K562 (cell line): ENCODE measurements around the gene CMTM8. TPM values are rescaled to one million over a fixed set of nuclear protein-coding genes. Genes with fewer than 3 reads are reported as not detected.

Source experiments
- ATAC-seq: fragments of 200-7000 bp; cut with Tn5 transposase; 3 replicates; pipeline ENCODE4 v1.9.1; 2020; ENCODE audit warnings: moderate library complexity
- BruUV-seq: library from RNA; stranded (reverse); fragments of 400-500 nt; replicated peaks from 2 replicates; lab custom pipeline; 2021; lab: Mats Ljungman, UMichigan
- CTCF ChIA-PET: fragments of 300-600 bp; formaldehyde crosslinking; extraction: SDS; loops from one replicate; lab custom pipeline; 2021; ENCODE audit warnings: low intra/inter-chr PET ratio; lab: Yijun Ruan, JAX
- POLR2A ChIA-PET: fragments of 300-600, 350-650 bp; sonication (Branson Sonifier 250); formaldehyde crosslinking; extraction: SDS; loops from one replicate; lab custom pipeline; 2021; ENCODE audit warnings: antibody characterized with exemption, inconsistent platforms; lab: Yijun Ruan, JAX
- DNase-seq, 4 experiments: peaks; one replicate each; pipeline versions ENCODE4 v3.0.0 to v3.0.0-alpha.2; 2011 to 2018; ENCODE audit warnings: low spot score in 3 of 4, mixed read lengths in 3 of 4; ENCODE audit errors: extremely low read depth in 1 of 4
- FAIRE-seq: peaks from 2 replicates; lab custom pipeline; 2011; peaks lifted over from hg19 to GRCh38; lab: Jason Lieb, UNC
- H2AFZ ChIP-seq: 2 replicates; pipeline ENCODE4 v1.6.0; 2011; ENCODE audit warnings: low read depth, low read length, control low read depth, inconsistent platforms
- H3K27ac ChIP-seq: fragments of 200-600 bp; 3 replicates; pipeline ENCODE4 v1.8.0; 2011; ENCODE audit warnings: low read depth, mild to moderate bottlenecking, control low read depth, inconsistent platforms, low read length, moderate library complexity, mixed read lengths; ENCODE audit errors: extremely low read depth
- H3K27me3 ChIP-seq, 2 experiments: fragments of 300-600 bp in 1 of 2; 2 replicates in 1 of 2; 3 replicates in 1 of 2; pipeline versions ENCODE4 v1.6.0 to v1.8.0; 2011; ENCODE audit warnings: inconsistent platforms in 2 of 2, low read length in 2 of 2, mild to moderate bottlenecking in 1 of 2, mixed read lengths in 1 of 2, moderate library complexity in 1 of 2; ENCODE audit not compliant: control insufficient read depth in 2 of 2, insufficient read depth in 2 of 2
- H3K36me3 ChIP-seq: fragments of 300-600 bp; 3 replicates; pipeline ENCODE4 v1.8.0; 2011; ENCODE audit warnings: mild to moderate bottlenecking, low read length, inconsistent platforms; ENCODE audit not compliant: control insufficient read depth, insufficient read depth
- H3K4me1 ChIP-seq, 2 experiments: fragments of 200-600 bp in 1 of 2; replicated peaks in 1 of 2; 2 replicates in 1 of 2; 3 replicates in 1 of 2; pipeline versions ENCODE4 v1.5.1 to v1.8.0; 2011; ENCODE audit warnings: inconsistent platforms in 2 of 2, low read length in 2 of 2, mild to moderate bottlenecking in 1 of 2, mixed read lengths in 1 of 2, moderate library complexity in 1 of 2; ENCODE audit not compliant: control insufficient read depth in 2 of 2, insufficient read depth in 2 of 2
- H3K4me2 ChIP-seq: 2 replicates; pipeline ENCODE4 v1.6.1; 2011; ENCODE audit warnings: low read length, control low read depth, inconsistent platforms, mixed read lengths; ENCODE audit not compliant: insufficient read depth
- H3K4me3 ChIP-seq: fragments of 200-600 bp; sonication (generic), shearing (Covaris generic); 2 replicates; pipeline ENCODE4 v1.5.1; 2016; ENCODE audit warnings: control low read depth, inconsistent platforms
- H3K79me2 ChIP-seq: fragments of 200-600 bp; 3 replicates; pipeline ENCODE4 v1.8.0; 2011; ENCODE audit warnings: low read length, inconsistent platforms; ENCODE audit not compliant: control insufficient read depth, insufficient read depth
- H3K9ac ChIP-seq, 2 experiments: 2 replicates each; pipeline versions ENCODE4 v1.6.0 to v1.6.1; 2011; ENCODE audit warnings: low read depth in 2 of 2, low read length in 2 of 2, control low read depth in 1 of 2, inconsistent platforms in 1 of 2, mild to moderate bottlenecking in 1 of 2, mixed read lengths in 1 of 2; ENCODE audit not compliant: insufficient read depth in 1 of 2
- H3K9me1 ChIP-seq: one replicate; pipeline ENCODE4 v1.6.0; 2011; ENCODE audit warnings: inconsistent platforms, mild to moderate bottlenecking, low read length, moderate library complexity; ENCODE audit not compliant: control insufficient read depth, insufficient read depth
- H3K9me3 ChIP-seq: replicated peaks from 2 replicates; pipeline ENCODE4 v1.5.1; 2011; ENCODE audit warnings: low read depth, low read length, inconsistent platforms; ENCODE audit not compliant: control insufficient read depth, insufficient read depth
- H4K20me1 ChIP-seq: replicated peaks from 2 replicates; pipeline ENCODE4 v1.6.1; 2011; ENCODE audit warnings: low read length, inconsistent platforms, mixed read lengths; ENCODE audit not compliant: control insufficient read depth, insufficient read depth
- CREB1 ChIP-seq, 2 experiments: sonication (generic) in 1 of 2; formaldehyde crosslinking in 1 of 2; IDR thresholded peaks; 2 replicates each; pipeline versions ENCODE4 v1.6.1 to v1.8.0; 2012 to 2022; ENCODE audit warnings: inconsistent platforms in 1 of 2, mild to moderate bottlenecking in 1 of 2, missing genetic modification reagents in 1 of 2, moderate library complexity in 1 of 2
- ETV5 ChIP-seq: sonication (generic); formaldehyde crosslinking; IDR thresholded peaks from 2 replicates; pipeline ENCODE4 v1.4.0; 2020; ENCODE audit warnings: low read depth, mild to moderate bottlenecking, missing genetic modification reagents
- GTF3C2 ChIP-seq: IDR thresholded peaks from 3 replicates; pipeline ENCODE4 v1.6.1; 2011; ENCODE audit warnings: borderline replicate concordance, mild to moderate bottlenecking, moderate library complexity; ENCODE audit not compliant: insufficient read length; ENCODE audit errors: extremely low read depth
- NFXL1 ChIP-seq: fragments of 450-650 bp; formaldehyde crosslinking; IDR thresholded peaks from 2 replicates; pipeline ENCODE4 v1.4.0; 2021; ENCODE audit warnings: mild to moderate bottlenecking
- PKNOX1 ChIP-seq: fragments of 450-650 bp; IDR thresholded peaks from 2 replicates; pipeline ENCODE4 v1.6.1; 2016
- RREB1 ChIP-seq: fragments of 250-450 bp; sonication (Bioruptor Pico); IDR thresholded peaks from 2 replicates; pipeline ENCODE4 v1.4.0; 2020
- STAT6 ChIP-seq: sonication (generic); formaldehyde crosslinking; IDR thresholded peaks from 2 replicates; pipeline ENCODE4 v1.8.1; 2023; ENCODE audit warnings: mild to moderate bottlenecking, missing genetic modification reagents
- ZNF197 ChIP-seq: fragments of 200-800 bp; sonication (Bioruptor generic); IDR thresholded peaks from 2 replicates; pipeline ENCODE4 v1.6.1; 2016; ENCODE audit warnings: low read depth, missing genetic modification characterization, missing compliant biosample characterization
- WGBS: fragments of 100-300 bp; shearing (Covaris generic); methylation state at CpG from one replicate; pipeline ENCODE4 v1.1.6; 2016; ENCODE audit warnings: low coverage, mixed read lengths; ENCODE audit not compliant: insufficient coverage; ENCODE audit errors: missing lambda C conversion rate; 5-methylcytosine and 5-hydroxymethylcytosine counted together
- in situ Hi-C: fragments of 300-500 bp; cut with MboI; formaldehyde crosslinking; loops from 4 replicates; pipeline ENCODE4 v1.15.0; 2018; ENCODE audit warnings: inconsistent platforms, mixed read lengths
- intact Hi-C: fragments of 100-400 bp; cut with micrococcal nuclease; formaldehyde crosslinking; loops from 2 replicates; pipeline ENCODE4 v1.14.2; 2022
- polyA plus RNA-seq, 8 experiments: library from polyadenylated mRNA; depleted of rRNA in 4 of 8; stranded (reverse) in 5 of 8; unstranded in 3 of 8; fragments of >200 nt; fragmentation: Nextera tagmentation in 2 of 8; fragmentation: Illumina TruSeq in 1 of 8; extraction: Ambion mirVana in 2 of 8; extraction: Trizol in 1 of 8; gene quantifications; 2 replicates each; pipeline versions ENCODE4 v1.2.1 to v1.2.3, GENCODE V29; 2011 to 2014; ENCODE audit warnings: inconsistent platforms in 1 of 8, missing spikeins in 1 of 8
- total RNA-seq, 7 experiments: library from RNA; depleted of rRNA in 6 of 7; stranded (reverse); fragments of >200 nt in 6 of 7; fragmentation: Illumina TruSeq in 2 of 7; extraction: Trizol in 2 of 7; gene quantifications; 2 replicates each; pipeline versions ENCODE4 v1.2.1 to v1.2.3, GENCODE V29; 2011 to 2021; ENCODE audit warnings: low replicate concordance in 1 of 7

Gene CMTM8
- total and polyA plus RNA-seq, 9 of the 15 experiments (the other 6 are each of a cell fraction or from before 2014, with no cell fraction given), result not detected

- Histone ChIP-seq H3K36me3 (no peaks in the 10 kb centered on the region), H3K4me3 (no peak overlapping the region), H3K27me3 (peaks cover 11 to 21% of the 10 kb centered on the region in 2 experiments; a peak in 4 of 5 replicates), H3K27ac (no peak overlapping the region), H3K4me1 (no peaks in the 10 kb centered on the region), H3K9me3 (no peaks in the 10 kb centered on the region), H2AFZ (no peak overlapping the region), H3K4me2 (no peak overlapping the region), H4K20me1 (no peaks in the 10 kb centered on the region), H3K9ac (no peak overlapping the region), H3K9me1 (no peaks in the 10 kb centered on the region), H3K79me2 (no peaks in the 10 kb centered on the region)
- DNase-seq (no peak), ATAC-seq (no peak), FAIRE-seq (no peak)
- intact Hi-C loops (no loop called here), in situ Hi-C loops (no loop called here)
- no TSS peak for BruUV-seq
- CTCF ChIA-PET, result no interaction called here
- WGBS, result 0% methylated on average over 6 of the region's 6 CpGs
- POLR2A ChIA-PET, result no interaction called here
- TF ChIP-seq PKNOX1 (peak; percentile 67; the same call in 1 of the 2 replicates), NFXL1 (CRISPR knock-in tag) (no peak), ETV5 (CRISPR knock-in tag) (no peak), ZNF197 (CRISPR knock-in tag) (no peak), RREB1 (no peak), GTF3C2 (no peak), STAT6 (CRISPR knock-in tag) (no peak), CREB1 (IDR thresholded peaks at IDR 0.05) (no peak), CREB1 (CRISPR knock-in tag; IDR thresholded peaks at IDR 0.05) (no peak)
Measured at GRCh38 chr3:32280262-32280910, 41.9 kb downstream of the CMTM8 start.
